Left forelimb (tissue), 1 donor: ENCODE measurements around the gene HSFY1.
"Not testable (repeated sequence)": the region's sequence is repeated elsewhere in the genome, so short reads cannot be mapped to it uniquely, and the experiment has no call there.

ENCODE experiments used
- DNase-seq: peaks from one replicate; pipeline ENCODE4 v3.0.0-alpha.2; 2018; ENCODE audit warnings: low spot score

Gene HSFY1

GRCh38 chrY:18546420-18546819, at the start of gene HSFY1:
HSFY1 (plus strand) TSS chrY:18546720; CDS start chrY:18546788, 68 bp downstream.
- DNase-seq: not testable (repeated sequence)

- not testable (repeated sequence) for DNase-seq
Observed at GRCh38 chrY:18504266-18504665, 42.3 kb upstream of the HSFY1 start.

GRCh38 chrY:18530995-18531655, 15.4 kb upstream of the HSFY1 start:
- DNase-seq: not testable (repeated sequence)

- not testable (repeated sequence) for DNase-seq
Observed at GRCh38 chrY:18538952-18539351, 7.6 kb upstream of the HSFY1 start.

- not testable (repeated sequence) for DNase-seq
Observed at GRCh38 chrY:18553132-18553531, 6.6 kb downstream of the HSFY1 start.

GRCh38 chrY:18565915-18566314, 19.4 kb downstream of the HSFY1 start:
- DNase-seq: not testable (repeated sequence)
